ENCODE data around the gene UBE2J2. TPM values are rescaled to one million over a fixed set of nuclear protein-coding genes. Genes with fewer than 3 reads are reported as not detected.

UBE2J2 gene
- total and polyA plus RNA-seq, 7 experiments from 2014 or later = 62.3 to 92.2 (median 84.1) TPM

- intact Hi-C loops (cut with micrococcal nuclease) = loop anchor here in 1 of 2 donors (10.0 kb wide), 1 partner anchor 288 kb away; the partner anchor contains the start of gene ISG15
- CTCF ChIA-PET = no interaction called here
- no peak overlapping the region for H3K4me3 Mint-ChIP-seq
Measured at GRCh38 chr1:1302951-1303509, 29.4 kb upstream of the UBE2J2 start.

DNA sequence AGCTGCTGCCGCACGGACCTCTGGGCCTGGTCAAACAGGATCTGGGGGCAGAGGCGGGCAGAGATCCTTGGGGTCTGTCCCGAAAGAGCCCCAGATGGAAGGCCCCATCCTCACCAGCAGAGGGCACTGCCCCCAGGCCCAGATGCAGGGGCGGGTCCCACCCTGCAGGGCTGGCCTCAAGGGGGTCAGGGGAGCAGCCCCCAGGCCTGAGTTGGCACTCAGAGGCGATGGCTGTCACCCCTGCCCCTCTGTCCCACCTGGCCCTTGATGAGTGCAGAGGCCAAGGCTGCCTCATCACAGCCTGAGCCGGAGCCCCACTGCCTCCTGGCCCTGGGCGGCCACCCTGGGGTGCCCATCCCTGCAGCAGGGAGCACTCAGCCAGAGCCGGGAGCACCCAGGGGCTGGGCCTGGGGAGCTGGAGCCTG, 28.4 kb upstream of the UBE2J2 start:
- ChIA-PET CTCF (no interaction called here), POLR2A (no interaction called here)
- peaks cover 0 to under 1% (median 0%) of the 10 kb centered on the region in 11 donors for H3K9me3 Mint-ChIP-seq
- no peaks in the 10 kb centered on the region for H3K27me3 Mint-ChIP-seq
- H3K4me1 ChIP-seq (ENCODE audit: control insufficient read depth in 2 of 2, insufficient read depth in 2 of 2, low read length in 2 of 2) = peaks cover 21 to 25% of the 10 kb centered on the region in 2 donors
- H3K4me3 Mint-ChIP-seq = no peak overlapping the region
- peaks cover 0 to 4% (median 0%) of the 10 kb centered on the region in 3 experiments for H3K36me3 ChIP-seq (ENCODE audit: control insufficient read depth in 2 of 3, insufficient read depth in 3 of 3, low read length in 3 of 3)
- no peak for ATAC-seq
- intact Hi-C loops (cut with micrococcal nuclease) = loop anchor here in 1 of 2 donors (10.0 kb wide), 1 partner anchor 287 kb away; the partner anchor contains the start of gene ISG15
- no peak overlapping the region for H3K27ac Mint-ChIP-seq
- peaks cover 0 to 4% (median 0%) of the 10 kb centered on the region in 5 donors for H3K36me3 Mint-ChIP-seq
- no peaks in the 10 kb centered on the region for H3K27me3 ChIP-seq (ENCODE audit: control insufficient read depth in 2 of 2, insufficient read depth in 2 of 2, low read length in 2 of 2)
- H3K27ac ChIP-seq (ENCODE audit: low read depth, low read length) = no peak overlapping the region
- H3K4me1 Mint-ChIP-seq = peaks cover 11 to 22% (median 16%) of the 10 kb centered on the region in 7 donors
- no peak for DNase-seq
- H3K4me3 ChIP-seq (ENCODE audit: low read length) = no peak overlapping the region
- no peaks in the 10 kb centered on the region for H3K9me3 ChIP-seq (ENCODE audit: control insufficient read depth in 2 of 3, low read length in 3 of 3)

More at GRCh38 chr1:1302951-1303509, 29.4 kb upstream of the UBE2J2 start:
- no peak overlapping the region for H3K4me3 ChIP-seq (ENCODE audit: low read length)
- H3K36me3 ChIP-seq (ENCODE audit: control insufficient read depth in 2 of 3, insufficient read depth in 3 of 3, low read length in 3 of 3) = peaks cover 0 to 1% (median 0%) of the 10 kb centered on the region in 3 experiments
- ATAC-seq = no peak
- Mint-ChIP-seq H3K27me3 (no peaks in the 10 kb centered on the region), H3K27ac (no peak overlapping the region), H3K36me3 (peaks cover 0 to 4% (median 0%) of the 10 kb centered on the region in 5 donors), H3K4me1 (peaks cover 11 to 24% (median 18%) of the 10 kb centered on the region in 7 donors), H3K9me3 (peaks cover 0 to 2% (median 0%) of the 10 kb centered on the region in 11 donors)
- peaks cover 23 to 29% of the 10 kb centered on the region in 2 donors for H3K4me1 ChIP-seq (ENCODE audit: control insufficient read depth in 2 of 2, insufficient read depth in 2 of 2, low read length in 2 of 2)
- H3K27me3 ChIP-seq (ENCODE audit: control insufficient read depth in 2 of 2, insufficient read depth in 2 of 2, low read length in 2 of 2) = no peaks in the 10 kb centered on the region
- DNase-seq = no peak
- POLR2A ChIA-PET = interaction anchor here (1.3 kb wide), 1 partner anchor 11 kb away, joined by 3 read pairs; no protein-coding TSS in a partner anchor
- H3K27ac ChIP-seq (ENCODE audit: low read depth, low read length) = no peak overlapping the region
- no peaks in the 10 kb centered on the region for H3K9me3 ChIP-seq (ENCODE audit: control insufficient read depth in 2 of 3, low read length in 3 of 3)

- Histone ChIP-seq H3K9me3 (ENCODE audit: control insufficient read depth in 2 of 3, low read length in 3 of 3) (no peaks in the 10 kb centered on the region), H3K27me3 (ENCODE audit: control insufficient read depth in 2 of 2, insufficient read depth in 2 of 2, low read length in 2 of 2) (no peaks in the 10 kb centered on the region), H3K27ac (ENCODE audit: low read depth, low read length) (no peak overlapping the region), H3K4me1 (ENCODE audit: control insufficient read depth in 2 of 2, insufficient read depth in 2 of 2, low read length in 2 of 2) (peaks cover 9 to 11% of the 10 kb centered on the region in 2 donors), H3K36me3 (ENCODE audit: control insufficient read depth in 2 of 3, insufficient read depth in 3 of 3, low read length in 3 of 3) (peaks cover 0 to 11% (median 0%) of the 10 kb centered on the region in 3 experiments), H3K4me3 (ENCODE audit: low read length) (no peak overlapping the region)
- Mint-ChIP-seq H3K4me1 (peaks cover 0 to 9% (median 4%) of the 10 kb centered on the region in 7 donors), H3K27ac (no peak overlapping the region), H3K9me3 (no peaks in the 10 kb centered on the region), H3K36me3 (no peaks in the 10 kb centered on the region), H3K4me3 (no peak overlapping the region), H3K27me3 (no peaks in the 10 kb centered on the region)
- CTCF ChIA-PET = interaction anchor here (0.8 kb wide), 1 partner anchor 9 kb away, joined by 3 read pairs; no protein-coding TSS in a partner anchor
- POLR2A ChIA-PET = interaction anchor here (1.0 kb wide), 1 partner anchor 11 kb away, joined by 3 read pairs; no protein-coding TSS in a partner anchor
- intact Hi-C loops (cut with micrococcal nuclease) = loop anchor here in 1 of 2 donors (10.0 kb wide), 1 partner anchor 286 kb away; the partner anchor contains the start of gene ISG15
- ATAC-seq (no peak), DNase-seq (no peak)
Measured at GRCh38 chr1:1300352-1300739, 26.7 kb upstream of the UBE2J2 start.

DNA sequence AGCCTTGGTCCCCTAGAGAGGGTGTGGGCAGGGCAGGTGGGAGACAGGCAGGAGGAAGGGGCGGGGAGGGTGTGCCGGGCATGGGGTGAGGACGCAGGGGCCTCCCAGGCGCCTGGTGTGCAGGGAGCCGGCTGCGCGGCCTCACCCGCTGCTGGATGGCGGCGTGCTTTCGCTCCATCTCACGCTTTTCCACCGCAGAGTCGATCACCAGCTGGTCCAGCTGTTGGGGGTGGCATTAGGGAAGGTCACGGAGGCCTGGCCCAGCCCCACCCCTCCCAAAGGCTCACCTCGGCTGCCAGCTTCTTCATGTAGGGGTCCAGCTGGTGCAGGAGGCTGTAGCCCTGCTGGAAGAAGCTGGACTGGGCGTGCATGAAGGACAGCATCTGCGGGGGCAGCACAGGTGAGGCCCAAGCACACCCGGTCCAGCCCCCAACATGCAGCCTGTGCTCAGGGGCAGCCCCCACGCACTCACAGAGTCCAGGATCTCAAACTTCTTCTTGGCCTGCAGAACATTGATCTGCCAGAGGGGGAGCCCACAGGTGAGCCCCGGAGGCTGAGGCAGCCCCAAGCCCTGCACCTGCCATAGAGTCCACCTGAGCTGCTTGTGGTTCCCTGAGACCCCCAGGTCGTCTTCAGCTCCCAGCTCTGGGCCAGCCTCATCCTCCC, 26.2 kb upstream of the UBE2J2 start:
- H3K9me3 Mint-ChIP-seq = no peaks in the 10 kb centered on the region
- intact Hi-C loops (cut with micrococcal nuclease) = loop anchor here in 1 of 2 donors (10.0 kb wide), 1 partner anchor 285 kb away; the partner anchor contains the start of gene ISG15
- Histone ChIP-seq H3K9me3 (ENCODE audit: control insufficient read depth in 2 of 3, low read length in 3 of 3) (no peaks in the 10 kb centered on the region), H3K4me1 (ENCODE audit: control insufficient read depth in 2 of 2, insufficient read depth in 2 of 2, low read length in 2 of 2) (peaks cover 4 to 5% of the 10 kb centered on the region in 2 donors), H3K27ac (ENCODE audit: low read depth, low read length) (no peak overlapping the region), H3K36me3 (ENCODE audit: control insufficient read depth in 2 of 3, insufficient read depth in 3 of 3, low read length in 3 of 3) (peaks cover 0 to 11% (median 0%) of the 10 kb centered on the region in 3 experiments), H3K4me3 (ENCODE audit: low read length) (no peak overlapping the region), H3K27me3 (ENCODE audit: control insufficient read depth in 2 of 2, insufficient read depth in 2 of 2, low read length in 2 of 2) (no peaks in the 10 kb centered on the region)
- DNase-seq (peak in 3 of 9 donors; percentile 29 to 37 (median 33)), ATAC-seq (peak; percentile 59)
- H3K36me3 Mint-ChIP-seq = no peaks in the 10 kb centered on the region
- no peak overlapping the region for H3K4me3 Mint-ChIP-seq
- H3K27me3 Mint-ChIP-seq = no peaks in the 10 kb centered on the region
- ChIA-PET CTCF (interaction anchor here (0.8 kb wide), 1 partner anchor 8 kb away, joined by 3 read pairs; no protein-coding TSS in a partner anchor), POLR2A (interaction anchor here (1.0 kb wide), 1 partner anchor 11 kb away, joined by 3 read pairs; no protein-coding TSS in a partner anchor)
- H3K27ac Mint-ChIP-seq = no peak overlapping the region
- peaks cover 0 to 5% (median 0%) of the 10 kb centered on the region in 7 donors for H3K4me1 Mint-ChIP-seq

GRCh38 chr1:1298861-1299685, 25.4 kb upstream of the UBE2J2 start:
- no peak overlapping the region for H3K27ac Mint-ChIP-seq
- H3K4me1 ChIP-seq (ENCODE audit: control insufficient read depth in 2 of 2, insufficient read depth in 2 of 2, low read length in 2 of 2) = no peaks in the 10 kb centered on the region
- no peak for ATAC-seq
- no peaks in the 10 kb centered on the region for H3K27me3 ChIP-seq (ENCODE audit: control insufficient read depth in 2 of 2, insufficient read depth in 2 of 2, low read length in 2 of 2)
- no peaks in the 10 kb centered on the region for H3K27me3 Mint-ChIP-seq
- H3K36me3 Mint-ChIP-seq = no peaks in the 10 kb centered on the region
- intact Hi-C loops (cut with micrococcal nuclease) = no loop called here
- H3K9me3 Mint-ChIP-seq = no peaks in the 10 kb centered on the region
- peaks cover 0 to 2% (median 0%) of the 10 kb centered on the region in 7 donors for H3K4me1 Mint-ChIP-seq
- CTCF ChIA-PET = no interaction called here
- no peaks in the 10 kb centered on the region for H3K9me3 ChIP-seq (ENCODE audit: control insufficient read depth in 2 of 3, low read length in 3 of 3)
- no peak overlapping the region for H3K27ac ChIP-seq (ENCODE audit: low read depth, low read length)
- H3K4me3 ChIP-seq (ENCODE audit: low read length) = no peak overlapping the region
- H3K4me3 Mint-ChIP-seq = no peak overlapping the region
- no peak for DNase-seq
- POLR2A ChIA-PET = interaction anchor here (1.0 kb wide), 1 partner anchor 12 kb away, joined by 3 read pairs; no protein-coding TSS in a partner anchor
- peaks cover 0 to 11% (median 0%) of the 10 kb centered on the region in 3 experiments for H3K36me3 ChIP-seq (ENCODE audit: control insufficient read depth in 2 of 3, insufficient read depth in 3 of 3, low read length in 3 of 3)

DNA sequence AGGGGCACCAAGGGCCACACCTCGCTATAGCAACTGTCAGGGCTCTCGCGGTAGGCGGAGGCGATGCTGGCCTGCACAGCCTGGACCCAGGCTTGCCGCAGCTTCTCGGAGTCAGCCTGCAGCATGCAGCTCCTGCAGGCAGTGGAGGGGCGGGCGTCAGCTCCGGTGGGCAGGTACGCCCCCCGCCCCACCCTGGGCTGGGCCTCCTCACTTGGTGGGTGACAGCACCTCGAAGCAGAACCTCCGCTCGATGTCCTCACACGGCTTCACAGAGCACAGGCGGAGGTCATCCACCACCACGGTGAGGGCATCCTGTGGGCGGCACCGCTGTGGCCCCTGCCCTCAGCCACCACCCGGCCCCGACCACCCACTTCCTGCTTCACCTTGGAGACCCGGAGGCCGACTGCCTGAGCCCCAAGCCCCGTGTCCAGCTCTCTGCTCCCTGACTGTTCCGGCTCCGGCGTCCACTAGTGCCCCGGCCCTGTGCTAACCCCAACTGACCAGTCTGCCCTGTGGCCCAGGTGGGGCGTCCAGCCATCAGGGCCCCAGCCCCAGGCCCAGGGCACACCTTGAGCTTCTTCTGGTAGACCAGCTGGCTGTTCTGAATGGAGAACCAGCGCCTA, 24.3 kb upstream of the UBE2J2 start:
- H3K9me3 Mint-ChIP-seq = no peaks in the 10 kb centered on the region
- ChIA-PET POLR2A (no interaction called here), CTCF (no interaction called here)
- H3K4me3 Mint-ChIP-seq = no peak overlapping the region
- peaks cover 0 to 11% (median 0%) of the 10 kb centered on the region in 3 experiments for H3K36me3 ChIP-seq (ENCODE audit: control insufficient read depth in 2 of 3, insufficient read depth in 3 of 3, low read length in 3 of 3)
- H3K27ac ChIP-seq (ENCODE audit: low read depth, low read length) = no peak overlapping the region
- peaks cover 0 to 2% (median 0%) of the 10 kb centered on the region in 7 donors for H3K4me1 Mint-ChIP-seq
- ATAC-seq (no peak), DNase-seq (no peak)
- H3K27me3 ChIP-seq (ENCODE audit: control insufficient read depth in 2 of 2, insufficient read depth in 2 of 2, low read length in 2 of 2) = no peaks in the 10 kb centered on the region
- H3K4me1 ChIP-seq (ENCODE audit: control insufficient read depth in 2 of 2, insufficient read depth in 2 of 2, low read length in 2 of 2) = no peaks in the 10 kb centered on the region
- no peaks in the 10 kb centered on the region for H3K9me3 ChIP-seq (ENCODE audit: control insufficient read depth in 2 of 3, low read length in 3 of 3)
- no peaks in the 10 kb centered on the region for H3K27me3 Mint-ChIP-seq
- intact Hi-C loops (cut with micrococcal nuclease) = no loop called here
- no peak overlapping the region for H3K4me3 ChIP-seq (ENCODE audit: low read length)
- H3K36me3 Mint-ChIP-seq = no peaks in the 10 kb centered on the region
- H3K27ac Mint-ChIP-seq = no peak overlapping the region

Data from naive thymus-derived CD4-positive, alpha-beta T cell (primary cell).